AG10803 (cell line): Measurements from ENCODE around the gene ENTPD5.

Source experiments
- DNase-seq: peaks from one replicate; pipeline ENCODE4 v3.0.0; 2010; ENCODE audit warnings: low read depth
- H3K4me3 ChIP-seq: 2 replicates; pipeline ENCODE4 v1.5.1; 2011; ENCODE audit warnings: mild to moderate bottlenecking, low read length, control low read depth
- CTCF ChIP-seq: conservative IDR thresholded peaks from 2 replicates; pipeline ENCODE4 v1.5.1; 2011; ENCODE audit warnings: mild to moderate bottlenecking, low read length, control low read depth, inconsistent platforms

ENTPD5 gene

GRCh38 chr14:73913256-73913655, 105.8 kb downstream of the ENTPD5 start:
- DNase-seq = no peak
- TF ChIP-seq CTCF = no peak
- no peak overlapping the region for H3K4me3 ChIP-seq

GRCh38 chr14:73909681-73910080, 109.4 kb downstream of the ENTPD5 start:
- no peak for DNase-seq
- TF ChIP-seq CTCF = no peak
- H3K4me3 ChIP-seq = no peak overlapping the region
